Heart left ventricle (tissue), 16 donors: Measurements from ENCODE around the gene SMKR1. TPM values are rescaled to one million over a fixed set of nuclear protein-coding genes. Genes with fewer than 3 reads are reported as not detected.

Experiments used
- ATAC-seq, 4 donors: fragments of 200-7000 bp; cut with Tn5 transposase; one replicate each; pipeline ENCODE4 v1.9.1; 2020 to 2022; ENCODE audit warnings: moderate library complexity in 4 of 4, mild to moderate bottlenecking in 3 of 4, moderate number of reproducible peaks in 1 of 4
- DNase-seq, 5 donors: peaks; one replicate each; pipeline ENCODE4 v3.0.0-alpha.2; 2020
- H3K27ac ChIP-seq, 12 donors: fragments of 200-600 bp; sonication (generic) in 4 of 12; one replicate each; pipeline versions ENCODE4 v1.5.0 to v1.8.0; 2016 to 2022; ENCODE audit warnings: mild to moderate bottlenecking in 2 of 12
- H3K27me3 ChIP-seq, 9 donors: fragments of 200-600 bp; sonication (generic) in 2 of 9; one replicate each; pipeline versions ENCODE4 v1.5.1 to v1.8.0; 2016 to 2022; ENCODE audit warnings: mild to moderate bottlenecking in 3 of 9
- H3K36me3 ChIP-seq, 9 donors: fragments of 200-600 bp; sonication (generic) in 2 of 9; one replicate each; pipeline versions ENCODE4 v1.5.0 to v1.8.0; 2018 to 2022; ENCODE audit warnings: mild to moderate bottlenecking in 2 of 9
- H3K4me1 ChIP-seq, 12 donors: fragments of 200-600 bp; sonication (generic) in 4 of 12; one replicate each; pipeline versions ENCODE4 v1.5.0 to v1.8.0; 2016 to 2022; ENCODE audit warnings: mild to moderate bottlenecking in 3 of 12
- H3K4me3 ChIP-seq, 12 donors: fragments of 200-600 bp; sonication (generic) in 4 of 12; one replicate each; pipeline versions ENCODE4 v1.5.0 to v1.8.0; 2017 to 2022; ENCODE audit warnings: mild to moderate bottlenecking in 9 of 12, moderate library complexity in 4 of 12
- H3K9me3 ChIP-seq, 12 donors: fragments of 200-600 bp; sonication (generic) in 4 of 12; one replicate each; pipeline versions ENCODE4 v1.5.0 to v1.8.0; 2016 to 2022; ENCODE audit warnings: mild to moderate bottlenecking in 1 of 12
- CTCF ChIP-seq, 12 donors: fragments of 200-600 bp; sonication (generic) in 4 of 12; IDR thresholded peaks; one replicate each; pipeline versions ENCODE4 v1.5.0 to v1.8.0; 2018 to 2022; ENCODE audit warnings: antibody characterized with exemption in 12 of 12, mild to moderate bottlenecking in 5 of 12
- POLR2A ChIP-seq, 2 donors: fragments of 450-650 bp; IDR thresholded peaks; one replicate each; pipeline ENCODE4 v1.6.1; 2017; ENCODE audit warnings: antibody characterized with exemption in 2 of 2, mild to moderate bottlenecking in 2 of 2, moderate library complexity in 2 of 2
- WGBS, 4 donors: extraction: QIAGEN DNeasy Blood & Tissue Kit in 2 of 4; methylation state at CpG; one replicate each; pipeline versions ENCODE4 v1.1.5 to v1.1.7; 2013 to 2018; 5-methylcytosine and 5-hydroxymethylcytosine counted together
- intact Hi-C, 10 donors: fragments of 100-400 bp; cut with DNase I; formaldehyde crosslinking; loops; one replicate each; pipeline versions ENCODE4 v1.11.1 to v1.14.2; 2022
- polyA plus RNA-seq, 2 donors: library from polyadenylated mRNA; stranded (reverse); fragments of 200-250 nt; gene quantifications; one replicate each; pipeline ENCODE4 v1.2.3, GENCODE V29; 2013
- total RNA-seq, 9 donors: library from RNA; depleted of rRNA in 2 of 9; stranded (reverse); fragments of >200 nt in 2 of 9; fragmentation: NEBNext Ultra II Directional in 3 of 9; extraction: Animal tissue kit (Norgen Biotek cat#: 25700) in 3 of 9; gene quantifications; one replicate each; pipeline versions ENCODE4 v1.1.0 to v1.2.4, GENCODE V29; 2016 to 2023
- donor health status: ischemic (EF 13 %, LVEDD 7.1; RV severe dilation, severe dysfunction).
- donor health status: healthy with polysubstance abuse.
- donor health status: DM: no; HTN: yes; CAD: no.
- donor health status: DM: no; HTN: no; CAD: no.
- donor health status: ischemic (EF 25% LVEDD 6.9; RV normal size, moderate dysfunction).
- donor health status: ischemic (EF 25% LVEDD 5.7; RV mildly dilated, moderate dysfunction).
- donor health status: healthy.
- donor health status: DM: yes; HTN: yes; CAD: no.
- donor health status: ischemic (EF 35%, LVEDD 5.7; RV mildly dilated, moderate dysfunction).
- donor health status: nonischemic (EF 11% LVEDD 7.7; RV severe dilation, severe dysfunction).
- donor health status: DM: yes; HTN: yes; CAD: no.
- donor health status: PGD.
- donor health status: ischemic (EF 29% LVEDD 5.4; RV normal size, mild dysfunction).
- donor health status: nonischemic (EF 23%, LVEDD 6.1; RV moderate dilation, normal function).

The SMKR1 gene
- total and polyA plus RNA-seq, 11 donors, result 0.25 to 0.29 TPM; not detected in 9

- Histone ChIP-seq H3K36me3 (peaks cover 0 to 53% (median 17%) of the 10 kb centered on the region in 9 donors), H3K4me1 (peaks cover 0 to 3% (median 0%) of the 10 kb centered on the region in 12 donors), H3K4me3 (no peak overlapping the region), H3K9me3 (no peaks in the 10 kb centered on the region), H3K27ac (no peak overlapping the region), H3K27me3 (no peaks in the 10 kb centered on the region)
- WGBS, 4 donors, result 91 to 99% (median 96%) methylated on average over 2 of the region's 2 CpGs
- intact Hi-C loops, result loop anchor here in 2 of 10 donors (10.0 kb wide), 2 partner anchors 183 to 247 kb away; no protein-coding TSS in a partner anchor
- DNase-seq (no peak), ATAC-seq (no peak)
- TF ChIP-seq POLR2A (IDR thresholded peaks at IDR 0.05), result no peak
- no peak for TF ChIP-seq CTCF (IDR thresholded peaks at IDR 0.05)
These were observed 40.5 kb upstream of the SMKR1 start for GRCh38 chr7:129461809-129462208.

- Histone ChIP-seq H3K27ac (no peak overlapping the region), H3K36me3 (peaks cover 0 to 49% (median 17%) of the 10 kb centered on the region in 9 donors), H3K4me1 (peaks cover 0 to 3% (median 0%) of the 10 kb centered on the region in 12 donors), H3K4me3 (no peak overlapping the region), H3K27me3 (no peaks in the 10 kb centered on the region), H3K9me3 (no peaks in the 10 kb centered on the region)
- TF ChIP-seq POLR2A (IDR thresholded peaks at IDR 0.05) (no peak), CTCF (IDR thresholded peaks at IDR 0.05) (no peak)
- DNase-seq (no peak), ATAC-seq (no peak)
- intact Hi-C loops, result loop anchor here in 2 of 10 donors (10.0 kb wide), 2 partner anchors 182 to 248 kb away; no protein-coding TSS in a partner anchor
- 79 to 87% (median 83%) methylated on average over 1 of the region's 1 CpG for WGBS, 4 donors
These were observed 39.9 kb upstream of the SMKR1 start for GRCh38 chr7:129462420-129462819.

GRCh38 chr7:129464194-129464593, 38.1 kb upstream of the SMKR1 start:
- Histone ChIP-seq H3K4me3 (no peak overlapping the region), H3K36me3 (peaks cover 0 to 34% (median 15%) of the 10 kb centered on the region in 9 donors), H3K9me3 (no peaks in the 10 kb centered on the region), H3K27ac (no peak overlapping the region), H3K4me1 (peaks cover 0 to 4% (median 0%) of the 10 kb centered on the region in 12 donors), H3K27me3 (no peaks in the 10 kb centered on the region)
- ATAC-seq (no peak), DNase-seq (no peak)
- 55 to 69% (median 63%) methylated on average over 4 of the region's 4 CpGs for WGBS, 4 donors
- intact Hi-C loops, result loop anchor here in 2 of 10 donors (10.0 kb wide), 2 partner anchors 181 to 249 kb away; no protein-coding TSS in a partner anchor
- no peak for TF ChIP-seq POLR2A (IDR thresholded peaks at IDR 0.05)
- TF ChIP-seq CTCF (IDR thresholded peaks at IDR 0.05), result no peak

- H3K4me1 ChIP-seq, result peaks cover 0 to 4% (median 0%) of the 10 kb centered on the region in 12 donors
- no peak overlapping the region for H3K27ac ChIP-seq
- ATAC-seq (no peak), DNase-seq (no peak)
- H3K9me3 ChIP-seq, result no peaks in the 10 kb centered on the region
- intact Hi-C loops, result loop anchor here in 2 of 10 donors (10.0 kb wide), 2 partner anchors 180 to 250 kb away; no protein-coding TSS in a partner anchor
- H3K36me3 ChIP-seq, result peaks cover 0 to 28% (median 10%) of the 10 kb centered on the region in 9 donors
- H3K4me3 ChIP-seq, result no peak overlapping the region
- TF ChIP-seq POLR2A (IDR thresholded peaks at IDR 0.05) (no peak), CTCF (IDR thresholded peaks at IDR 0.05) (no peak)
- 76 to 82% (median 78%) methylated on average over 2 of the region's 2 CpGs for WGBS, 4 donors
- H3K27me3 ChIP-seq, result no peaks in the 10 kb centered on the region
These were observed 37.3 kb upstream of the SMKR1 start for GRCh38 chr7:129465080-129465479.
